Lung (tissue), 12 donors: Measurements from ENCODE around the gene CYP39A1. TPM values are rescaled to one million over a fixed set of nuclear protein-coding genes. Genes with fewer than 3 reads are reported as not detected.
A peak's percentile ranks its signal among the peaks of the same experiment; 100 is the strongest.

ENCODE experiments used
- ATAC-seq: fragments of 200-7000 bp; cut with Tn5 transposase; one replicate; pipeline ENCODE4 v1.9.1; 2020; ENCODE audit warnings: moderate number of reproducible peaks; ENCODE audit not compliant: insufficient read depth, low FRiP score
- DNase-seq, 3 donors: peaks; one replicate each; pipeline ENCODE4 v3.0.0-alpha.2; 2013 to 2017
- H3K27ac ChIP-seq, 2 donors: one replicate each; pipeline ENCODE4 v1.5.1; 2013; ENCODE audit warnings: mild to moderate bottlenecking in 2 of 2, moderate library complexity in 2 of 2, control low read depth in 1 of 2, inconsistent platforms in 1 of 2, low read depth in 1 of 2, low read length in 1 of 2
- H3K27me3 ChIP-seq, 3 donors: one replicate each; pipeline ENCODE4 v1.5.1; 2013; ENCODE audit warnings: low read length in 2 of 3; ENCODE audit not compliant: control insufficient read depth in 3 of 3, insufficient read depth in 3 of 3
- H3K36me3 ChIP-seq, 4 donors: one replicate each; pipeline ENCODE4 v1.5.1; 2013; ENCODE audit warnings: low read length in 4 of 4, mild to moderate bottlenecking in 1 of 4, moderate library complexity in 1 of 4; ENCODE audit not compliant: control insufficient read depth in 4 of 4, insufficient read depth in 4 of 4
- H3K4me1 ChIP-seq, 5 donors: one replicate each; pipeline ENCODE4 v1.5.1; 2013; ENCODE audit warnings: low read length in 5 of 5, mild to moderate bottlenecking in 2 of 5, moderate library complexity in 1 of 5; ENCODE audit not compliant: control insufficient read depth in 5 of 5, insufficient read depth in 5 of 5
- H3K4me3 ChIP-seq: one replicate; pipeline ENCODE4 v1.5.1; 2013; ENCODE audit warnings: mild to moderate bottlenecking, control low read depth, moderate library complexity
- H3K9ac ChIP-seq, 2 donors: one replicate each; pipeline ENCODE4 v1.5.1; 2013; ENCODE audit warnings: low read length in 2 of 2, control low read depth in 1 of 2; ENCODE audit not compliant: insufficient read depth in 1 of 2
- H3K9me3 ChIP-seq, 4 donors: one replicate each; pipeline ENCODE4 v1.5.1; 2013; ENCODE audit warnings: low read length in 3 of 4, mild to moderate bottlenecking in 1 of 4, moderate library complexity in 1 of 4; ENCODE audit not compliant: control insufficient read depth in 4 of 4, insufficient read depth in 3 of 4
- CTCF ChIP-seq: IDR thresholded peaks from 2 replicates; pipeline ENCODE4 v1.5.1; 2012; ENCODE audit warnings: mild to moderate bottlenecking; ENCODE audit errors: control extremely low read depth, extremely low read depth
- WGBS, 2 donors: extraction: QIAGEN DNeasy Blood & Tissue Kit; methylation state at CpG; one replicate each; pipeline ENCODE4 v1.1.7; 2013; 5-methylcytosine and 5-hydroxymethylcytosine counted together
- polyA plus RNA-seq, 2 donors: library from polyadenylated mRNA; stranded (reverse); fragments of 200-250 nt; gene quantifications; one replicate each; pipeline ENCODE4 v1.2.1, GENCODE V29; 2013
- total RNA-seq, 2 donors: library from RNA; depleted of rRNA in 1 of 2; stranded (reverse); fragments of >200 nt in 1 of 2; gene quantifications; one replicate each; pipeline ENCODE4 v1.2.1, GENCODE V29; 2014 to 2021
- donor health status: control.
- donor health status: control.
- donor health status: Bipolar disorder and iron deficiency.
- donor health status: healthy.
- donor health status: DM: yes; HTN: yes; CAD: no.

Gene CYP39A1
- total and polyA plus RNA-seq, 4 donors = 2.2 to 14.4 (median 5.0) TPM

DNA sequence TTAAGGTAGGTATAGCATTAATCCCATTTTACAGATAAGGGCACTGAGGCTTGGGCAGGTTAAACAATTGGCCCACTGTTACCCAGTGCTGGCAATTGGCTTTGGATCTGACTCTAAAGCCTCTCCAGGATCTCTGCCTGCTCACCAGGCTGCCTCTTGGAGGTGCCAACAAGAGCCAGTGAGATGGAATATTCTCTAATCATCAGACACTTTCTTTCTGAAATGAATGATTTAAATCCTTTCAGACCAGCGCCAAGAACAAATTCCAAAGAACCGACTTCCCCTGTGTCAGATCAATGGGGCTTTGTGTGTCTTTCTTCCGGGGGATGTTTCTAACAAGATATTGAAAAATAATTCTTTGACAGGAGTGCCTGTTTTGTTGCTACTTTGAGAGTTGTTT is 23.6 kb downstream of the CYP39A1 start:
- no peak overlapping the region for H3K4me3 ChIP-seq
- 82 to 90% methylated on average over 3 of the region's 3 CpGs for WGBS, 2 donors
- no peak overlapping the region for H3K9ac ChIP-seq
- H3K27ac ChIP-seq = no peak overlapping the region
- H3K36me3 ChIP-seq = peaks cover 0 to 8% (median 0%) of the 10 kb centered on the region in 4 donors
- no peak for TF ChIP-seq CTCF
- peaks cover 0 to 4% (median 0%) of the 10 kb centered on the region in 5 donors for H3K4me1 ChIP-seq
- H3K27me3 ChIP-seq = no peaks in the 10 kb centered on the region
- no peak for DNase-seq
- H3K9me3 ChIP-seq = no peaks in the 10 kb centered on the region
- no peak for ATAC-seq

GRCh38 chr6:46628498-46628897 is 24.1 kb downstream of the CYP39A1 start:
- ATAC-seq = no peak

GRCh38 chr6:46626976-46627375 is 25.6 kb downstream of the CYP39A1 start:
- ATAC-seq (no peak), DNase-seq (no peak)
- Histone ChIP-seq H3K36me3 (peaks cover 0 to 17% (median 3%) of the 10 kb centered on the region in 4 donors), H3K9me3 (no peaks in the 10 kb centered on the region), H3K27me3 (no peaks in the 10 kb centered on the region), H3K4me3 (no peak overlapping the region), H3K27ac (no peak overlapping the region), H3K9ac (no peak overlapping the region), H3K4me1 (peaks cover 0 to 4% (median 0%) of the 10 kb centered on the region in 5 donors)
- TF ChIP-seq CTCF = no peak
- 88 to 92% methylated on average over 4 of the region's 4 CpGs for WGBS, 2 donors

More at GRCh38 chr6:46628498-46628897, 24.1 kb downstream of the CYP39A1 start:
- no peak overlapping the region for H3K27ac ChIP-seq
- TF ChIP-seq CTCF = no peak
- peaks cover 0 to 8% (median 0%) of the 10 kb centered on the region in 4 donors for H3K36me3 ChIP-seq
- H3K27me3 ChIP-seq = no peaks in the 10 kb centered on the region
- peaks cover 0 to 4% (median 0%) of the 10 kb centered on the region in 5 donors for H3K4me1 ChIP-seq
- H3K9me3 ChIP-seq = no peaks in the 10 kb centered on the region
- no peak for DNase-seq
- no peak overlapping the region for H3K9ac ChIP-seq
- no peak overlapping the region for H3K4me3 ChIP-seq
- WGBS, 2 donors = 87 to 96% methylated on average over 1 of the region's 1 CpG

DNA sequence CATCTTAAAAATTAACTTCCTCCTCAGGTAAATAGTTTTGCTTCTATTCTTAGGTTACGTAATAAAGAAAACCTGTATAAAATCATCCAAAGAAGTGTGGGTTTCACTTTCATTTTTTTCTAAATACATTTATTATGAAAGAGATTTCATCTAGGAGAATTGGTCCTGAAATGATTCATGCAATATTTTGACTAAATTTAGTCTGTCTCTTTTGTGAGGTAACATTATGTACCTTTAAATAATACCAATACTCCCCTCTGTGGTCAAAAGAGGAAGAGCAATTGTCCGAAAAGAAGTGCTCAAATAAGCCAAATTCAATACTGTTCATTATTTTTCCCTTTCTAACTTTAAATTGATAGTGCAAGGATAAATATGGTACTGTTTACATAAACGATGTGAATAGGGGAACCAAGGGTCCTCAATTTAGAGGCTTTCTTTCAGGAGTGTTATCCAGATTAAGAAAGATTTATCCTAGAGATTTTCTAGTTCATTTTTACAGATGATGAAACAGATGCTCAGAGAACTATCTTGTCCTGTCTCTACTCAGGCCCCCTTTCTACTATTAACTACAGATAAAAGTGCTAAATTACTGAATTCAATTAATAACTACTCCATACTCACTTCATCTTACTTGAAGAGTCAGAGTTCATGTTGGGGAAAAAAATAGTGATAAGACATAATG is 26.2 kb downstream of the CYP39A1 start:
- Histone ChIP-seq H3K27me3 (no peaks in the 10 kb centered on the region), H3K27ac (no peak overlapping the region), H3K4me1 (peaks cover 0 to 4% (median 0%) of the 10 kb centered on the region in 5 donors), H3K4me3 (no peak overlapping the region), H3K36me3 (peaks cover 0 to 17% (median 3%) of the 10 kb centered on the region in 4 donors), H3K9me3 (no peaks in the 10 kb centered on the region), H3K9ac (no peak overlapping the region)
- TF ChIP-seq CTCF = peak; percentile 33
- DNase-seq = peak in 2 of 3 donors; percentile 55 to 58
- ATAC-seq = peak; percentile 41
- WGBS, 2 donors = 18% methylated on average over 3 of the region's 3 CpGs
